WI38 (cell line): ENCODE measurements around the gene UBQLN4.

ENCODE experiments used
- H3K4me3 ChIP-seq: 2 replicates; pipeline ENCODE4 v1.5.1; 2011; ENCODE audit warnings: low read depth, mild to moderate bottlenecking, control low read depth, low read length
- CTCF ChIP-seq: IDR thresholded peaks from 2 replicates; pipeline ENCODE4 v1.5.1; 2012; ENCODE audit warnings: low read depth, mild to moderate bottlenecking, control low read depth, low read length

Gene UBQLN4

GRCh38 chr1:156009404-156009803 is 44.2 kb downstream of the UBQLN4 start:
- no peak overlapping the region for H3K4me3 ChIP-seq
- no peak for TF ChIP-seq CTCF

- no peak overlapping the region for H3K4me3 ChIP-seq
- no peak for TF ChIP-seq CTCF
Observed at GRCh38 chr1:156006666-156007376, 46.8 kb downstream of the UBQLN4 start.

GRCh38 chr1:156004843-156005584 is 48.6 kb downstream of the UBQLN4 start:
- no peak overlapping the region for H3K4me3 ChIP-seq
- TF ChIP-seq CTCF = no peak

GRCh38 chr1:156003923-156004188 is 49.7 kb downstream of the UBQLN4 start:
- H3K4me3 ChIP-seq = no peak overlapping the region
- no peak for TF ChIP-seq CTCF

- H3K4me3 ChIP-seq = no peak overlapping the region
- no peak for TF ChIP-seq CTCF
Observed at GRCh38 chr1:156002188-156002911, 51.2 kb downstream of the UBQLN4 start.

GRCh38 chr1:156001662-156002171 is 51.9 kb downstream of the UBQLN4 start:
- no peak for TF ChIP-seq CTCF
- H3K4me3 ChIP-seq = no peak overlapping the region
